CD4-positive, alpha-beta memory T cell (primary cell): Measurements from ENCODE around the gene SMURF1. TPM values are rescaled to one million over a fixed set of nuclear protein-coding genes. Genes with fewer than 3 reads are reported as not detected.

Experiments used
- CTCF ChIA-PET: fragments of 350-600 bp; sonication (Branson Sonifier 250); formaldehyde crosslinking; loops from one replicate; lab custom pipeline; 2021; ENCODE audit warnings: inconsistent platforms; ENCODE audit not compliant: partially characterized antibody; lab: Charles Lee
- POLR2A ChIA-PET: fragments of 350-600 bp; sonication (Branson Sonifier 250); formaldehyde crosslinking; loops from one replicate; lab custom pipeline; 2021; ENCODE audit not compliant: partially characterized antibody; lab: Charles Lee
- DNase-seq, 5 donors: peaks; one replicate each; pipeline versions ENCODE4 v3.0.0 to v3.0.0-alpha.2; 2020 to 2022; ENCODE audit warnings: mixed read lengths in 1 of 5
- H3K27ac ChIP-seq: one replicate; pipeline ENCODE4 v1.7.0; 2013; ENCODE audit warnings: low read depth, low read length
- H3K27me3 ChIP-seq: 2 replicates; pipeline ENCODE4 v1.7.0; 2013; ENCODE audit warnings: mild to moderate bottlenecking, low read length, moderate library complexity; ENCODE audit not compliant: insufficient read depth
- H3K36me3 ChIP-seq: 2 replicates; pipeline ENCODE4 v1.7.0; 2013; ENCODE audit warnings: mild to moderate bottlenecking, low read length, moderate library complexity; ENCODE audit not compliant: insufficient read depth
- H3K4me1 ChIP-seq: 2 replicates; pipeline ENCODE4 v1.7.0; 2013; ENCODE audit warnings: mild to moderate bottlenecking, low read length, moderate library complexity; ENCODE audit not compliant: insufficient read depth
- H3K4me3 ChIP-seq, 2 donors: one replicate each; pipeline ENCODE4 v1.7.0; 2013; ENCODE audit warnings: low read length in 2 of 2, mild to moderate bottlenecking in 1 of 2
- H3K9me3 ChIP-seq, 2 donors: one replicate each; pipeline ENCODE4 v1.7.0; 2013; ENCODE audit warnings: low read length in 2 of 2, control low read depth in 1 of 2; ENCODE audit not compliant: control insufficient read depth in 1 of 2
- H3K27ac Mint-ChIP-seq, 7 donors: one replicate each; pipeline ENCODE4 v1.8.0; 2020 to 2021; ENCODE audit warnings: mixed read lengths in 7 of 7, mild to moderate bottlenecking in 6 of 7, inconsistent platforms in 3 of 7, moderate library complexity in 3 of 7
- H3K27me3 Mint-ChIP-seq, 2 donors: one replicate each; pipeline ENCODE4 v1.8.0; 2020 to 2021; ENCODE audit warnings: mixed read lengths in 2 of 2
- H3K36me3 Mint-ChIP-seq, 2 donors: one replicate each; pipeline ENCODE4 v1.8.0; 2020 to 2021; ENCODE audit warnings: mixed read lengths in 2 of 2, inconsistent platforms in 1 of 2, mild to moderate bottlenecking in 1 of 2
- H3K4me1 Mint-ChIP-seq, 4 donors: one replicate each; pipeline ENCODE4 v1.8.0; 2020 to 2021; ENCODE audit warnings: mixed read lengths in 4 of 4, mild to moderate bottlenecking in 1 of 4
- H3K4me3 Mint-ChIP-seq, 8 donors: one replicate each; pipeline ENCODE4 v1.8.0; 2020 to 2021; ENCODE audit warnings: mixed read lengths in 8 of 8, mild to moderate bottlenecking in 7 of 8, moderate library complexity in 6 of 8, inconsistent platforms in 3 of 8
- H3K9me3 Mint-ChIP-seq, 8 donors: one replicate each; pipeline ENCODE4 v1.8.0; 2020 to 2021; ENCODE audit warnings: mixed read lengths in 8 of 8, mild to moderate bottlenecking in 5 of 8, inconsistent platforms in 3 of 8, moderate library complexity in 1 of 8
- intact Hi-C: fragments of 100-400 bp; cut with micrococcal nuclease; formaldehyde crosslinking; loops from one replicate; pipeline ENCODE4 v1.15.1; 2023
- polyA plus RNA-seq, 2 donors: library from polyadenylated mRNA; unstranded; fragments of 300-500 nt; fragmentation: Illumina TruSeq; gene quantifications; one replicate each; pipeline ENCODE4 v1.2.3, GENCODE V29; 2021
- total RNA-seq, 2 experiments: library from RNA; stranded (reverse); gene quantifications; one replicate each; pipeline ENCODE4 v1.2.3, GENCODE V29; 2021

SMURF1 gene
- total and polyA plus RNA-seq, 4 experiments from 2014 or later = 0.88 to 23.2 (median 12.9) TPM

- ChIA-PET POLR2A (no interaction called here), CTCF (interaction anchor here (0.8 kb wide), 1 partner anchor 16 kb away, joined by 3 read pairs; no protein-coding TSS in a partner anchor)
- Mint-ChIP-seq H3K27ac (peak overlapping the region in 2 of 7 donors; percentile 28 to 35), H3K4me1 (peaks cover 8 to 24% (median 13%) of the 10 kb centered on the region in 4 donors), H3K27me3 (no peaks in the 10 kb centered on the region), H3K36me3 (peaks cover 38 to 48% of the 10 kb centered on the region in 2 donors), H3K9me3 (no peaks in the 10 kb centered on the region), H3K4me3 (no peak overlapping the region)
- intact Hi-C loops = no loop called here
- Histone ChIP-seq H3K27ac (no peak overlapping the region), H3K27me3 (no peaks in the 10 kb centered on the region), H3K4me3 (no peak overlapping the region), H3K4me1 (no peaks in the 10 kb centered on the region), H3K9me3 (no peaks in the 10 kb centered on the region), H3K36me3 (peaks cover 12% of the 10 kb centered on the region)
- DNase-seq = no peak
Measured at GRCh38 chr7:99020413-99020715, 123.5 kb downstream of the SMURF1 start.

GRCh38 chr7:99019523-99020412, 124.1 kb downstream of the SMURF1 start:
- H3K9me3 Mint-ChIP-seq = no peaks in the 10 kb centered on the region
- Histone ChIP-seq H3K4me1 (no peaks in the 10 kb centered on the region), H3K9me3 (no peaks in the 10 kb centered on the region), H3K27ac (no peak overlapping the region), H3K27me3 (no peaks in the 10 kb centered on the region), H3K36me3 (peaks cover 16% of the 10 kb centered on the region), H3K4me3 (no peak overlapping the region)
- no peaks in the 10 kb centered on the region for H3K27me3 Mint-ChIP-seq
- peak overlapping the region in 1 of 8 donors; percentile 61 for H3K4me3 Mint-ChIP-seq
- CTCF ChIA-PET = no interaction called here
- no peak for DNase-seq
- POLR2A ChIA-PET = no interaction called here
- intact Hi-C loops = no loop called here
- peak overlapping the region in 3 of 7 donors; percentile 34 to 75 (median 35) for H3K27ac Mint-ChIP-seq
- H3K36me3 Mint-ChIP-seq = peaks cover 44 to 53% of the 10 kb centered on the region in 2 donors
- peaks cover 8 to 24% (median 15%) of the 10 kb centered on the region in 4 donors for H3K4me1 Mint-ChIP-seq

- peaks cover 70 to 71% of the 10 kb centered on the region in 2 donors for H3K36me3 Mint-ChIP-seq
Measured at GRCh38 chr7:99016196-99016595, 127.7 kb downstream of the SMURF1 start.

GRCh38 chr7:99014113-99014985, 129.6 kb downstream of the SMURF1 start:
- peaks cover 51% of the 10 kb centered on the region for H3K36me3 ChIP-seq
- Mint-ChIP-seq H3K4me3 (no peak overlapping the region), H3K27me3 (no peaks in the 10 kb centered on the region), H3K36me3 (peaks cover 69 to 70% of the 10 kb centered on the region in 2 donors), H3K27ac (peak overlapping the region in 3 of 7 donors; percentile 24 to 59 (median 53)), H3K4me1 (peaks cover 2 to 18% (median 11%) of the 10 kb centered on the region in 4 donors), H3K9me3 (no peaks in the 10 kb centered on the region)
- ChIA-PET POLR2A (no interaction called here), CTCF (interaction anchor here (0.7 to 1.0 kb wide), 2 partner anchors 9 to 12 kb away, joined by 3 to 4 read pairs; no protein-coding TSS in a partner anchor)
- no peaks in the 10 kb centered on the region for H3K9me3 ChIP-seq
- no peaks in the 10 kb centered on the region for H3K4me1 ChIP-seq
- H3K4me3 ChIP-seq = no peak overlapping the region
- no peak overlapping the region for H3K27ac ChIP-seq
- DNase-seq = no peak
- intact Hi-C loops = no loop called here
- H3K27me3 ChIP-seq = no peaks in the 10 kb centered on the region

More at GRCh38 chr7:99016196-99016595, 127.7 kb downstream of the SMURF1 start:
- Mint-ChIP-seq H3K27me3 (no peaks in the 10 kb centered on the region), H3K4me3 (no peak overlapping the region), H3K27ac (peak overlapping the region in 1 of 7 donors; percentile 37), H3K9me3 (no peaks in the 10 kb centered on the region), H3K4me1 (peaks cover 3 to 18% (median 11%) of the 10 kb centered on the region in 4 donors)
- POLR2A ChIA-PET = no interaction called here
- DNase-seq = no peak
- peaks cover 49% of the 10 kb centered on the region for H3K36me3 ChIP-seq
- intact Hi-C loops = no loop called here
- CTCF ChIA-PET = no interaction called here
- no peaks in the 10 kb centered on the region for H3K27me3 ChIP-seq
- H3K9me3 ChIP-seq = no peaks in the 10 kb centered on the region
- H3K4me1 ChIP-seq = no peaks in the 10 kb centered on the region
- no peak overlapping the region for H3K4me3 ChIP-seq
- no peak overlapping the region for H3K27ac ChIP-seq

- no peak overlapping the region for H3K27ac ChIP-seq
- H3K36me3 Mint-ChIP-seq = peaks cover 62 to 73% of the 10 kb centered on the region in 2 donors
- H3K27me3 Mint-ChIP-seq = no peaks in the 10 kb centered on the region
- no peaks in the 10 kb centered on the region for H3K27me3 ChIP-seq
- CTCF ChIA-PET = interaction anchor here (0.7 to 1.0 kb wide), 2 partner anchors 8 to 13 kb away, joined by 3 to 4 read pairs; no protein-coding TSS in a partner anchor
- intact Hi-C loops = no loop called here
- no peaks in the 10 kb centered on the region for H3K9me3 Mint-ChIP-seq
- H3K9me3 ChIP-seq = no peaks in the 10 kb centered on the region
- no peak for DNase-seq
- H3K36me3 ChIP-seq = peaks cover 59% of the 10 kb centered on the region
- peak overlapping the region in 2 of 7 donors; percentile 12 to 59 for H3K27ac Mint-ChIP-seq
- no peak overlapping the region for H3K4me3 ChIP-seq
- POLR2A ChIA-PET = no interaction called here
- no peak overlapping the region for H3K4me3 Mint-ChIP-seq
- peaks cover 2 to 11% (median 10%) of the 10 kb centered on the region in 4 donors for H3K4me1 Mint-ChIP-seq
- no peaks in the 10 kb centered on the region for H3K4me1 ChIP-seq
Measured at GRCh38 chr7:99013266-99014112, 130.4 kb downstream of the SMURF1 start.

- no peaks in the 10 kb centered on the region for H3K4me1 ChIP-seq
- peaks cover 65% of the 10 kb centered on the region for H3K36me3 ChIP-seq
- POLR2A ChIA-PET = no interaction called here
- no peak overlapping the region for H3K4me3 Mint-ChIP-seq
- no peak for DNase-seq
- no peaks in the 10 kb centered on the region for H3K9me3 ChIP-seq
- H3K27ac Mint-ChIP-seq = peak overlapping the region in 1 of 7 donors; percentile 17
- no peak overlapping the region for H3K4me3 ChIP-seq
- H3K27me3 Mint-ChIP-seq = no peaks in the 10 kb centered on the region
- intact Hi-C loops = no loop called here
- CTCF ChIA-PET = no interaction called here
- H3K36me3 Mint-ChIP-seq = peaks cover 62 to 78% of the 10 kb centered on the region in 2 donors
- H3K4me1 Mint-ChIP-seq = peaks cover 2 to 9% (median 9%) of the 10 kb centered on the region in 4 donors
- H3K27ac ChIP-seq = no peak overlapping the region
- H3K9me3 Mint-ChIP-seq = no peaks in the 10 kb centered on the region
- H3K27me3 ChIP-seq = no peaks in the 10 kb centered on the region
Measured at GRCh38 chr7:99012722-99013121, 131.2 kb downstream of the SMURF1 start.
